Endothelial cell of umbilical vein (primary cell): Measurements from ENCODE around the gene NTRK2.

Experiments
- EZH2 ChIP-seq: IDR thresholded peaks from 2 replicates; pipeline ENCODE4 v1.6.1; 2012; ENCODE audit warnings: borderline replicate concordance, low read depth, mild to moderate bottlenecking, moderate library complexity, low read length, inconsistent platforms; ENCODE audit not compliant: severe bottlenecking
- POLR2AphosphoS5 ChIP-seq: IDR thresholded peaks from 2 replicates; pipeline ENCODE4 v1.6.1; 2012; ENCODE audit warnings: low read depth, mild to moderate bottlenecking, control low read depth, low read length, moderate library complexity; ENCODE audit not compliant: insufficient read depth

DNA sequence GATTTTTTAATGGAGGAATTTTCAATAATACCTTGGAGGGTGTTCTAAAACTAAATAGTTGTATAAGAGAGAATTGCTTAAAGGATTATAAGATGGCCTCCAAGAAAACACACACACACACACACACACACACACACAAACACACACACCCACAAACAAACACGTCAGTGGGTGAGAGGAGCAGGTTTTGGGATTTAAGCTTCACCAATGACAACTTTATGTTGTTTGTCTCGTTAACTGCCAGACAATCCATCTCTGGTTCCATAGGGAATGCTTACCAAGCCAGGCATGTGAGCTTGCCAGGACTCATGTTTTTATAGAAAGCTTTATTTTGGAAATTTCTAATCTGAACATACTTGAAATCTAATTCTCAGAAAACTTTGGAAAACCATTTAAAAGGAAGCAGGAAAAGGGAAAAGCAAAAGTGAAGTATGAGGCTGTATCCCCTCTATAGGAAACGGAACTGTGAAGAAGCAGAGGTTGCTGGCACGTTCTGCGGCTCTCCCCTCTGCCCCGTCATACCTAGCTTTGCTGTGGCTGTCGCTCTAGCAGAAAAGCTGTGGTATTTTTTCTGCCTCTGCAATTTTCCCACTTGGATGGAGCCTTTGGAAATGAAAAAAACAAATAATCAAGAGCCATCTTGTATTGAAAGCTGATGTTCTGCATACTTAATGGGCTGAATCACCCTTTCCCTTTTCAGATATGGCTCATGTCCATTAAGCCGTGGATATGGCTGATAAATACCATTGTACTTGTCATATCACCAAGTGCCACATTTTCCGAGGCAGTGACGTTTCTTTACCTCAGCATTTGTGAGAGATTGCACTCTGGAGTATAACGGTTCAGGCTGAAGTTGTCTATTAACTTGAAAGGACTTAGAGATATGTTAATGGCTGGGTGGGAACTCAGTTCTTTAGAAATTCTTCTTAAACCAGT, 112.7 kb downstream of the NTRK2 start:
- TF ChIP-seq EZH2 (no peak), POLR2AphosphoS5 (no peak)
